ENCODE results near the gene UROC1.

- TF ChIP-seq FOSL1 (CRISPR knock-in tag; IDR thresholded peaks at IDR 0.05; ENCODE audit: borderline replicate concordance) (no peak), HNF4G (IDR thresholded peaks at IDR 0.05; ENCODE audit: borderline replicate concordance, low read depth, low read length) (no peak), HNF4G (CRISPR knock-in tag; IDR thresholded peaks at IDR 0.05; ENCODE audit: borderline replicate concordance, low read depth) (no peak)
Measured at GRCh38 chr3:126446301-126446700, 71.3 kb downstream of the UROC1 start.
